Activated CD8-positive, alpha-beta memory T cell treated with anti-CD3 and anti-CD28 coated beads for 48 hours (primary cell): Measurements from ENCODE around the gene DMRTC1B.
"Not testable (repeated sequence)": the region's sequence is repeated elsewhere in the genome, so short reads cannot be mapped to it uniquely, and the experiment has no call there.

Experiments
- DNase-seq, 3 experiments: peaks; one replicate each; pipeline ENCODE4 v3.0.0-alpha.2; 2020; ENCODE audit warnings: low read depth in 2 of 3, low spot score in 2 of 3

DMRTC1B gene, protein sequence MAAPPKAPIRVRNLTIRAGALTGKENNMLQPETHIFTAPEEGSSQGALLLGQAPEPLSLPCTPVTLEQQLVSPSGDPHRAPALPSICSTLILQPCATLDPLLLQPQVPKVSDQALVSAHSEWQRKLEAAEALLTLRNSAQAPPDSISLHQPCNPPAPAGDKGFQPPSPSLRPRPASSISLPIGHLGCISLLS

DNA sequence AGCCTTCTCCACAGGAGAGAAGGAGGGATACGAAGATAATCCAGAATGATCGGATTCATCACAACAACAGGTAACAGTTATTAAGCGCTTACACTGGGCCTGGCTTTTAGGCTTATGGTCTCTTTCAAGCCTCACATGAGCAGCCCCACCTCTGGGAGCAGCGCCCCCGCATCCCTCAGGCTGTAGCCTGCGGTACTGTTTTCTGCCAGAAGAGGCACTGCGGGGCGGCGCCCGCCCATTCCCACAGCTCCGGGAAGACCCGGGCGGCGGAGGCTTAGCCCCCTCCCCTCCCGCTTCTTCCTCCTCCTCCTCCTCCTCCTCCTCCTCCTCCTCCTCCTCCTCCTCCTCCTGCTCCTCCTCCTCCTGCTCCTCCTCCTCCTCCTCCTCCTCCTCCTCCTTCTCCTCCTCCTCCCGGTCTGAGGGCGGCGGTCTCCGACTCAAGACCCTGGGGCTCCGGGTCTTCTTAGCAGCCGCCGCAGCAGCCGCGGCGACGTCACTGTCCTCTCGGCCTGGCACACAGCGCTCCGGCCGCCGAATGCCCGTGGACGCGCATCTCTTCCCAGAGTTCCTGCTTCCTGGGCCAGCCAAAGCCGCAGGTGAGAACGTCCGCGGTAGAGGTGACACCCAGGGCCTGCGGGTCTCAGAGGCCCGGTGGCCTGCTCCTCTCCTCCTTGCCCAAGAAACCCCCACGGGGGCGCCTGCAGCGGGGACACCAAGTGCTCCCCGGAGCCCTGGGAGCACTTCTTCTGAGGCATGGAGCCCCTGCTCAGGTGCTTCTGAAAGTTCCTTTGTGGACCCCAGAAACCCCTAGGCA, at the start of gene DMRTC1B:
Gene DMRTC1B, plus strand, starts transcription at position 238 of the 814 bp plus-strand sequence. CDS start 68,246 bp downstream, outside the sequence.
- not testable (repeated sequence) for DNase-seq

DNA sequence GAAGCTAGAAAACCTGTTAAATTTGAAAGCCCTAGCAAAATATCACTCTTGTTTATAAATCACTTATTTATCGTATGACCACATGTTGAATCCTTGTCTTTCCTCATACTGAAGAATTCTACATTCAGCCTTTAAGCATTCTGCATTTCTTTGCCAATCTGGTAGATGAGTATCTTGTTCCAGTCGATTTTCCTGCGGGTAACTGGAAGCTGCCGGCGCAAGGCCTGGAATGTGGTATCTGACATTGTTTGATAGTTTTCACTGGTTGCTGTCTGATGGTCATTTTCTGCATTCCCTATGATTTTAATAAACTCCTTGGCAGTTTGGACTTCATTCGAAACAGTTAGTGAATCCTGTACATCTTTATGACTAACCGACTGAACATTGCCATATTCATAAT, 48.8 kb upstream of the DMRTC1B start:
- no peak for DNase-seq

DNA sequence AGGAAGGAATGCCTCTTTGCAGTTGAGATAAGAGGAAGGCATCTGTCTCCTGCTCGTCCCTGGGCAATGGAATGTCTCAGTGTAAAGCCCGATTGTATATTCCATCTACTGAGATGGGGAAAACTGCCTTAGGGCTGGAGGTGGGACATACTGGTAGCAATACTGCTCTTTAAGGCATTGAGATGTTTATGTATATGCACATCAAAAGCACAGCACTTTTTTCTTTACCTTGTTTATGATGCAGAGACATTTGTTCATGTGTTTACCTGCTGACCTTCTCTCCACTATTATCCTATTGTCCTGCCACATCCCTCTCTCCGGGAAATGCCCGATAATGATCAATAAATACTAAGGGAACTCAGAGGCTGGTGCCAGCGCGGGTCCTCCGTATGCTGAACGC, 43.1 kb upstream of the DMRTC1B start:
- DNase-seq: not testable (repeated sequence)

- no peak for DNase-seq
Observed at GRCh38 chrX:72735561-72735960, 41.1 kb upstream of the DMRTC1B start.

- DNase-seq: not testable (repeated sequence)
Observed at GRCh38 chrX:72745546-72745945, 31.1 kb upstream of the DMRTC1B start.

DNA sequence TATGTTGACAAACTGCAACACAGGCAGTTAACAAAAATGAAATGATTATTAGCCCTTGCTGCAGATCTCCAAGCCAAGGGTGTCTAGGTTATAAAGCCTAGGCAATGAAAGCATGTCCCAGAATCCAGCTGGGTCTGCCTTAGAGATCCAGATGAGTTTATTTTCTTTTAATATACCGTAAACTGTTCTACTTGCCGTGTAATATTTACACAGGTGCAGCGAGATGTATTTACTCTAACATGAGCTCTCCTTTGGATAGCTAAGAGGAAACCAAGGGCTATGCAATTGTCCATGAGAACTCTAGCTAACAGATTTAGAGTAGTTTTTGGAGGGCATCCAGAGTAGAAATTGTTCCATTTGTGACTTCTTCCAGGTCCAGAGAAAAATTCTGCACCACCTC, 28.1 kb upstream of the DMRTC1B start:
- DNase-seq: not testable (repeated sequence)

- not testable (repeated sequence) for DNase-seq
Observed at GRCh38 chrX:72760454-72760853, 16.2 kb upstream of the DMRTC1B start.

GRCh38 chrX:72777467-72777790, 739 bp downstream of the DMRTC1B start:
- not testable (repeated sequence) for DNase-seq

GRCh38 chrX:72778146-72778545, 1.5 kb downstream of the DMRTC1B start:
- not testable (repeated sequence) for DNase-seq

- DNase-seq: not testable (repeated sequence)
Observed at GRCh38 chrX:72782560-72782959, 5.9 kb downstream of the DMRTC1B start, which contains the start of gene FAM236B. TSS of gene FAM236B (minus strand) at chrX:72782660. CDS start at chrX:72782560, 100 bp downstream.

GRCh38 chrX:72783365-72783936, 6.8 kb downstream of the DMRTC1B start:
- DNase-seq: not testable (repeated sequence)

DNA sequence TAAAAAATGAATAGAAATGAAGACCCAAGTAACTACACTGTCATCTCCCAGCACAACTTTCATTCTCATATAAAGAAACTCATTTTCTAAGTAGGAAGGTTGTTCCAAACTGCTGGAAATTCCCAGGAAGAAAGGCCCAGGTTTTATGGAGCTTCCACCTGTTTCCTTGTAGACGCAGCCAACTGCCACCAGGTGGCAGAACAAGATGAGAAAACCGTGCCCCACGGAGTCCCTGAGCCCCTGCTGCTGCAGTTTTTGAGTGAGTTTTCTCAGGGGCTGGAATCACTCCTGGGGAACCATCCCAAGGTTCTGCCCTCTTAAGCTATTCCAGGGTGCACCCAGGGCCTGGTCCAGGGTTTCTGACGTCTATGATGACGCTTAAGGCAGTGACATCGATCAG, 7.3 kb downstream of the DMRTC1B start:
- DNase-seq: not testable (repeated sequence)

DNA sequence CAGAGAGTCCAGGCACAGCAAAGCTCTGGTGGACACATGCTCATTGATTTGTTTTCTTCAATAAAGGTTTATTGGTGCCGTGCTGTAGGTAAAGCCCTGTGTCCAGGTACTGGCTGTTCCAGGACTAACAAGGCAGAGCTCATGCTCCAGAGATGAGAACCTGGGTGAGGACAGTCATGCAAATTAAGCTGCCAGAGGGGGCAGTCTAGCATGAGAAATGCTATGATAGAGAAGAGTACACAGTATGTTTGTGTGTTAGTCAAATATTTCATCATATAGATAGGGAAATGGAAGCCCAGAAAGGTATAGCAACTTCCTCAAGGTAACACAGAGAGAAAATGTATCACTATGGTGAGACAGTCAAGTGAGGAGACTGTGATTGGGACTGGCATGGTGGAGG, 11.5 kb downstream of the DMRTC1B start:
- not testable (repeated sequence) for DNase-seq

DNA sequence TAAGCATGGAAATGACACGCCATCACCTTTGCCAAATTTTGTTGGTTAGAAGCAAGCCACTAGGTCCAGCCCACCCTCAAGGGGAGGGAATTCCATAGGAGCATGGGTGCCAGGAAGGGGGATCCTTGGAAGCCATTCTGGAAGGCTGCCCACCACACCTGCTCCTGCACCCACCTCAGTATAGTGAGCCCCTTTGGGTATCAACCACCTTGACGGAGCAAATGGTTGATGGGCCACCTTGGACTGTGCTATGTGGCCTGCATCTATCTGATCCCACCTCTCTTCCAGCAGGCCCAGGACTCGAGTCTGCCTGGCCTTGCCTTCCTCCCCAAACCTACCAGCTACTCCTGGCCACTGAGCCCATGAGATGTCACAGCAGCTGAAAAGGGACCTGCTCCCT, 13.7 kb downstream of the DMRTC1B start:
- DNase-seq: not testable (repeated sequence)

DNA sequence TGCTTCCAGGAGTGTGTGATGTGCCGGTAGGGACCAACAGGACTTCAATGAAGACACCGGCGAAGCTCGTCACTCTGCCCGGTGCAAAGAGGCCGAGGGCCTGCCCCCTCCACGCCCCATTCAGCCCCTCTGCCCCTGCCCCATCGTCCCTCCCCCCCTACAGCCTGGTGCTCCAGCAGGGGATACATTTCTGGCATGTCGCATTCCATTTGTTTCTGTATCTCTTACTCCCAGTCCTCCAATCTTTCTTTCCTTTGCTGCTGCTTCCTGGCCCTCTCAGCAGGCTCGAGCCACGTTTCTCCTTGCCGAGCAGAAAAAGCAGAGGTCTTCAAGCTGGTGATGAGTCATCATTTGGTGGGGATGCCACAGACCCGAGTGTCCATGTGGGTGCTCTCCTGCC, 31.4 kb downstream of the DMRTC1B start, which contains the start of gene FAM236D:
Gene FAM236D, minus strand, starts transcription at position 101 of the 400 bp plus-strand sequence. Its CDS starts 100 bp downstream, at position 1.
- not testable (repeated sequence) for DNase-seq

DNA sequence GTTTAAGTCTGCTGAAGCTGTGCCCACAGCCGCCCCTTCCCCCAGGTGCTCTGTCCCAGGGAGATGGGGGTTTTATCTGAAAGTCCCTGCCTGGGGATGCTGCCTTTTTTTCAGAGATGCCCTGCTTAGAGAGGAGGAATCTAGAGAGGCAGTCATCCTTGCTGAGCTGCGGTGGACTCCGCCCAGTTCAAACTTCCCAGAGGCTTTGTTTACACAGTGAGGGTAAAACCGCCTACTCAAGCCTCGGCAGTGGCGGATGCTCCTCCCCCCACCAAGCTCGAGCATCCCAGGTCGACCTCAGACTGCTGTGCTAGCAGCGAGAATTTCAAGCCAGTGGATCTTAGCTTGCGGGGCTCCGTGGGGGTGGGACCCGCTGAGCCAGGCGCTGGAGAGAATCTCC, 54.0 kb downstream of the DMRTC1B start:
- DNase-seq: not testable (repeated sequence)

DNA sequence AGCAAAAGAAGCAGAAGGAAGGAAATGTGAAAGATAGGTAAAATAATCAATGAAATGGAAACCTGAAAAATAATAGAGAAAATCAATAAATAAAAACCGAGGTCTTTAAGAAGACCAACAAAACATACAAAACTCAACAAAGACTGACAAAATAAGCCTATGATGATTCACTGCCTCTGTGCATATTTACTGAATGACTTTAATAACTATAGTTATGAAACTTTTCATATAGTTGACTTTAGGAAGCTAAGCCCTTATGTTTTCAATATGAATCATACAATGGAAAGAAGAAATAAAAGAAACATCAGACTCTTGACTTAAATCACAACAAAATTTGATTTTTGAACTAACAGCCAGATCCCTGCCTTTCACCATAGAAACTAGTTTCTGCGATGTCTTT, 60.8 kb downstream of the DMRTC1B start:
- DNase-seq: not testable (repeated sequence)

DNA sequence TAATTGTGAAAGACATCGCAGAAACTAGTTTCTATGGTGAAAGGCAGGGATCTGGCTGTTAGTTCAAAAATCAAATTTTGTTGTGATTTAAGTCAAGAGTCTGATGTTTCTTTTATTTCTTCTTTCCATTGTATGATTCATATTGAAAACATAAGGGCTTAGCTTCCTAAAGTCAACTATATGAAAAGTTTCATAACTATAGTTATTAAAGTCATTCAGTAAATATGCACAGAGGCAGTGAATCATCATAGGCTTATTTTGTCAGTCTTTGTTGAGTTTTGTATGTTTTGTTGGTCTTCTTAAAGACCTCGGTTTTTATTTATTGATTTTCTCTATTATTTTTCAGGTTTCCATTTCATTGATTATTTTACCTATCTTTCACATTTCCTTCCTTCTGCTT, 106.2 kb downstream of the DMRTC1B start:
- not testable (repeated sequence) for DNase-seq

- DNase-seq: not testable (repeated sequence)
Observed at GRCh38 chrX:72889740-72890139, 113.0 kb downstream of the DMRTC1B start.
